Measurements from ENCODE around the gene SCAF1.
A peak's percentile ranks its signal among the peaks of the same experiment; 100 is the strongest.

SCAF1 gene

DNA sequence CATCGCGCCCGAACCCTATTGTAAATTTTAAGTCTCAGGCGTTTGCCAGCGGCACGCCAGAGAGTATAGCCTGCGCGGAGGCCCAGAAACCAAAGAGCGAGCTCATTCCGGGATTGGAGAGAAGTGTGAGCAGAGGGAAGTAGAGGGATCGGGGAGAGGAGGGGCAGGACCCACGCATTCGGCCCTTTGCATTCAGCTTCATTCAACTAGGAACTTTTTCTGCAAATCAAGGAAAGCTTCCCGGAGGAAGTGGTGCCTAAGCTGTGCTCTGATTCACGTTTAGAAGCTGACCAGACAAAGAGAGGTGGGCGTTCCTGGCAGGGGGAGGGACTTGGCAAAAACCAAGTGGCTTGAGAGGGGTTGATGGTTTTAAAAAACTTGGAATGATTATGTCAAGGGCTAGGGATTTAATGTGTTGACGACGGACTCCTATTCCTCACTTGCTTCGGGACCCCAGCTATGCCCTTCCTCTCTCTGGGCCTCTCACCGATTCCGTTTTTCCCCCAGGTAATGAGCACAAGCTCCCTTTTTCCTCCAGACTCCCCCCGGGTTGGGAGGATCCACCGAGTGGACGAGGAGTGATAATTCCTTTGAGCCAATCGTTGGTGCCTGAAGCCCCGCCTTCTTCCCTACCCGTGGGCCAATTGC lies 34.3 kb downstream of the SCAF1 start:
- H3K9me2 ChIP-seq (ENCODE audit: low read depth, low read length), result no peaks in the 10 kb centered on the region
- no peaks in the 10 kb centered on the region for H3K9me3 ChIP-seq (ENCODE audit: low read length)
- H3K36me3 ChIP-seq (ENCODE audit: insufficient read depth, low read length), result peaks cover 12% of the 10 kb centered on the region
- H2AFZ ChIP-seq (ENCODE audit: low read length), result no peak overlapping the region
- H4K20me1 ChIP-seq (ENCODE audit: insufficient read depth, low read length), result no peaks in the 10 kb centered on the region
- TF ChIP-seq EZH2 (IDR thresholded peaks at IDR 0.05; ENCODE audit: borderline replicate concordance, low read length), result no peak
- TF ChIP-seq, protein P1, sequence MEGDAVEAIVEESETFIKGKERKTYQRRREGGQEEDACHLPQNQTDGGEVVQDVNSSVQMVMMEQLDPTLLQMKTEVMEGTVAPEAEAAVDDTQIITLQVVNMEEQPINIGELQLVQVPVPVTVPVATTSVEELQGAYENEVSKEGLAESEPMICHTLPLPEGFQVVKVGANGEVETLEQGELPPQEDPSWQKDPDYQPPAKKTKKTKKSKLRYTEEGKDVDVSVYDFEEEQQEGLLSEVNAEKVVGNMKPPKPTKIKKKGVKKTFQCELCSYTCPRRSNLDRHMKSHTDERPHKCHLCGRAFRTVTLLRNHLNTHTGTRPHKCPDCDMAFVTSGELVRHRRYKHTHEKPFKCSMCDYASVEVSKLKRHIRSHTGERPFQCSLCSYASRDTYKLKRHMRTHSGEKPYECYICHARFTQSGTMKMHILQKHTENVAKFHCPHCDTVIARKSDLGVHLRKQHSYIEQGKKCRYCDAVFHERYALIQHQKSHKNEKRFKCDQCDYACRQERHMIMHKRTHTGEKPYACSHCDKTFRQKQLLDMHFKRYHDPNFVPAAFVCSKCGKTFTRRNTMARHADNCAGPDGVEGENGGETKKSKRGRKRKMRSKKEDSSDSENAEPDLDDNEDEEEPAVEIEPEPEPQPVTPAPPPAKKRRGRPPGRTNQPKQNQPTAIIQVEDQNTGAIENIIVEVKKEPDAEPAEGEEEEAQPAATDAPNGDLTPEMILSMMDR (IDR thresholded peaks at IDR 0.05; ENCODE audit: low read length), result no peak
- peaks cover 31% of the 10 kb centered on the region for H3K79me2 ChIP-seq (ENCODE audit: insufficient read depth, low read length)
- peaks cover 68% of the 10 kb centered on the region for H3K4me1 ChIP-seq (ENCODE audit: insufficient read depth, low read length, severe bottlenecking)
- H3K4me2 ChIP-seq (ENCODE audit: low read length), result peak overlapping the region; percentile 78
- peaks cover 6% of the 10 kb centered on the region; the same call in 1 of the 2 replicates for H3F3A ChIP-seq (ENCODE audit: insufficient read depth, low read length)
- H3K27ac ChIP-seq (ENCODE audit: low read depth, low read length, poor library complexity, severe bottlenecking), result peak overlapping the region; percentile 92
- peak overlapping the region; percentile 85 for H3K9ac ChIP-seq (ENCODE audit: low read length)
- H3K27me3 ChIP-seq (ENCODE audit: insufficient read depth, low read length), result no peaks in the 10 kb centered on the region
- H3K4me3 ChIP-seq (ENCODE audit: low read depth, low read length, poor library complexity, severe bottlenecking), result peak overlapping the region; percentile 89

DNA sequence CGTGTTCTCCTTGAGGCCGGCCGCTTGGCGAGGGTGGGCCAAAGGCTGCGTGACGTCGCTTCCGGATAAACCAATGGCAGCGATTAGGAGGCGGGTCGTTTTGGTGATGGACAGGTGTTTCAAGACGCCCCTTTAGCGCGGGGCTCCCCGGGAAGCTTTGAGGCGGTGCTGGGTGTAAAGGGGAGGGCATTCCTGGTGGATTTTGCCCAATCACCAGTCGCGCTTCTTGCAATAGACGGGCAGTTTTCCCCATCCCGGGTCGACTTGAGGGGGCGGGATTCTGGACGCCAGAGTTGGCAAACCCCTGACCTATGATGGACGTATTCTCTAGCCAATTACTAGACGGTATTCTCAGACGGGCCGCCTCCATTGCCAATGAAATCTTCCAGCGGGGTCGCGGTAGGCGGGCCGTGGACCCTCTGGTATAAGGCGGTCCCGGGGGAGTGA lies 34.8 kb downstream of the SCAF1 start:
- Histone ChIP-seq H3K4me1 (ENCODE audit: insufficient read depth, low read length, severe bottlenecking) (peaks cover 65% of the 10 kb centered on the region), H4K20me1 (ENCODE audit: insufficient read depth, low read length) (no peaks in the 10 kb centered on the region), H3K9ac (ENCODE audit: low read length) (peak overlapping the region; percentile 97), H3K79me2 (ENCODE audit: insufficient read depth, low read length) (peaks cover 31% of the 10 kb centered on the region), H3K27me3 (ENCODE audit: insufficient read depth, low read length) (no peaks in the 10 kb centered on the region), H3K9me3 (ENCODE audit: low read length) (no peaks in the 10 kb centered on the region), H3K9me2 (ENCODE audit: low read depth, low read length) (no peaks in the 10 kb centered on the region), H3K36me3 (ENCODE audit: insufficient read depth, low read length) (peaks cover 16% of the 10 kb centered on the region), H3K4me2 (ENCODE audit: low read length) (peak overlapping the region; percentile 90), H3F3A (ENCODE audit: insufficient read depth, low read length) (peaks cover 6% of the 10 kb centered on the region; the same call in 1 of the 2 replicates), H3K27ac (ENCODE audit: low read depth, low read length, poor library complexity, severe bottlenecking) (peak overlapping the region; percentile 89), H2AFZ (ENCODE audit: low read length) (no peak overlapping the region), H3K4me3 (ENCODE audit: low read depth, low read length, poor library complexity, severe bottlenecking) (peak overlapping the region; percentile 89)
- TF ChIP-seq, protein P1 (IDR thresholded peaks at IDR 0.05; ENCODE audit: low read length), result no peak
- TF ChIP-seq EZH2 (IDR thresholded peaks at IDR 0.05; ENCODE audit: borderline replicate concordance, low read length), result no peak

DNA sequence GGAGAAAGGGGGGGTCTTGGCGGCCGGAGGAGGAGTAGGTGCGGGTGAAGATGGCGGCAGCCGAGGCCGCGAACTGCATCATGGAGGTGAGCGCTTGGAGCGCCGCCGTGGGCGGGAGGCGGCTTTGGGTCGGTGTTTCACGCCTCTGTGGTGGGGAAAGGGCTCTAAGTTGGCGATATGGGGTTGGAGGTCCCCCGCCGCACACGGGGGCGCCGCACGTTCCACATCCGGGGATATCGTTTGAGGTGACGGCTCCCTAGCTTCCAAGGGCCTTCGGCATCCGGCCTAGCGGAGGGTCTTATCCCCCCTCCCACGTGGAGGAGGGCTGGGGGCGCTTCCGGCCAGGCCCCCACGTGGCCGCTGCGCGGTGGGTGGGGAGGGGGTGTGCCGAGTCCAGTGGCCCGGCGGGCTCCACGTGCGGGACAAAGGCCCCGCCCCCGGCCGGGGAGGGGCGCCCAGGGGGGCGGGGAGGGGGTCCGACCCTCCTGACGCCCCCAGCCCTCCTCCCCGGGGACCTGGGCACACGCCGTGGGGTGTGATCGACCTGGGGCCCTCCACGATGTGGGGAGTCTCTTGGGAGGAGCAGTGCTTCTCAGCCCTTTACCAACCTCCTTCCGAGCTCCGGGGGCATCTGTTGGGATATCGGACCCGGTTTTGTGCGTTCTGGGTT lies 35.4 kb downstream of the SCAF1 start, which contains the start of gene PRMT1:
Gene PRMT1 (plus strand): TSS at position 41 of the 670 bp plus-strand sequence. CDS start 10 bp downstream, at position 51.
- H3K79me2 ChIP-seq (ENCODE audit: insufficient read depth, low read length), result peaks cover 31% of the 10 kb centered on the region
- H3K4me3 ChIP-seq (ENCODE audit: low read depth, low read length, poor library complexity, severe bottlenecking), result peak within 1 kb of the TSS; percentile 89
- H3K9me2 ChIP-seq (ENCODE audit: low read depth, low read length), result no peaks in the 10 kb centered on the region
- no peaks in the 10 kb centered on the region for H3K9me3 ChIP-seq (ENCODE audit: low read length)
- H3K27me3 ChIP-seq (ENCODE audit: insufficient read depth, low read length), result no peaks in the 10 kb centered on the region
- H3F3A ChIP-seq (ENCODE audit: insufficient read depth, low read length), result peaks cover 6% of the 10 kb centered on the region; the same call in 1 of the 2 replicates
- TF ChIP-seq, protein P1 (IDR thresholded peaks at IDR 0.05; ENCODE audit: low read length), result no peak
- TF ChIP-seq EZH2 (IDR thresholded peaks at IDR 0.05; ENCODE audit: borderline replicate concordance, low read length), result no peak
- H3K9ac ChIP-seq (ENCODE audit: low read length), result peak within 1 kb of the TSS; percentile 97
- peak within 1 kb of the TSS; percentile 92 for H3K27ac ChIP-seq (ENCODE audit: low read depth, low read length, poor library complexity, severe bottlenecking)
- peaks cover 21% of the 10 kb centered on the region for H3K36me3 ChIP-seq (ENCODE audit: insufficient read depth, low read length)
- peak within 1 kb of the TSS; percentile 90 for H3K4me2 ChIP-seq (ENCODE audit: low read length)
- H4K20me1 ChIP-seq (ENCODE audit: insufficient read depth, low read length), result no peaks in the 10 kb centered on the region
- H3K4me1 ChIP-seq (ENCODE audit: insufficient read depth, low read length, severe bottlenecking), result peaks cover 60% of the 10 kb centered on the region
- no peak within 1 kb of the TSS for H2AFZ ChIP-seq (ENCODE audit: low read length)
